ENCODE data around the gene ZNF557.
"Not testable (repeated sequence)": the region's sequence is repeated elsewhere in the genome, so short reads cannot be mapped to it uniquely, and the experiment has no call there.

The ZNF557 gene

GRCh38 chr19:7069042-7069903 lies at the start of gene ZNF557:
Gene ZNF557 (plus strand): TSS chr19:7069703. CDS start chr19:7075075, 5,372 bp downstream.
- DNase-seq (ENCODE audit: low read depth in 2 of 2), result peak; percentile 98

GRCh38 chr19:7021331-7021730 lies 48.2 kb upstream of the ZNF557 start, which contains the start of gene MBD3L2B:
Gene MBD3L2B (minus strand): TSS chr19:7021431. CDS start chr19:7021397, 34 bp downstream.
- not testable (repeated sequence) for DNase-seq (ENCODE audit: low read depth in 2 of 2)

- DNase-seq (ENCODE audit: low read depth in 2 of 2), result not testable (repeated sequence)
These were observed 40.7 kb upstream of the ZNF557 start for GRCh38 chr19:7028790-7029189.

GRCh38 chr19:7030278-7030677 lies 39.2 kb upstream of the ZNF557 start, which contains the start of gene MBD3L5:
Gene MBD3L5 (plus strand): TSS chr19:7030578. CDS start chr19:7030612, 34 bp downstream.
- not testable (repeated sequence) for DNase-seq (ENCODE audit: low read depth in 2 of 2)

GRCh38 chr19:7040079-7040478 lies 29.4 kb upstream of the ZNF557 start, which contains the start of gene MBD3L4:
Gene MBD3L4 (minus strand): TSS chr19:7040179. CDS start chr19:7040144, 35 bp downstream.
- not testable (repeated sequence) for DNase-seq (ENCODE audit: low read depth in 2 of 2)

- not testable (repeated sequence) for DNase-seq (ENCODE audit: low read depth in 2 of 2)
These were observed 27.9 kb upstream of the ZNF557 start for GRCh38 chr19:7041563-7041962.

- not testable (repeated sequence) for DNase-seq (ENCODE audit: low read depth in 2 of 2)
These were observed 20.5 kb upstream of the ZNF557 start, which contains the start of gene MBD3L2 for GRCh38 chr19:7049021-7049420. Gene MBD3L2 (plus strand): TSS chr19:7049321. CDS start chr19:7049374, 53 bp downstream.

GRCh38 chr19:7051421-7051820 lies 18.1 kb upstream of the ZNF557 start:
- DNase-seq (ENCODE audit: low read depth in 2 of 2), result not testable (repeated sequence)

GRCh38 chr19:7052896-7053295 lies 16.6 kb upstream of the ZNF557 start:
- not testable (repeated sequence) for DNase-seq (ENCODE audit: low read depth in 2 of 2)

- not testable (repeated sequence) for DNase-seq (ENCODE audit: low read depth in 2 of 2)
These were observed 14.7 kb upstream of the ZNF557 start for GRCh38 chr19:7054635-7055368.

GRCh38 chr19:7055679-7056078 lies 13.8 kb upstream of the ZNF557 start:
- DNase-seq (ENCODE audit: low read depth in 2 of 2), result not testable (repeated sequence)

- DNase-seq (ENCODE audit: low read depth in 2 of 2), result not testable (repeated sequence)
These were observed 13.1 kb upstream of the ZNF557 start for GRCh38 chr19:7056371-7056770.

- DNase-seq (ENCODE audit: low read depth in 2 of 2), result not testable (repeated sequence)
These were observed 10.9 kb upstream of the ZNF557 start, which contains the start of gene MBD3L3 for GRCh38 chr19:7058576-7058975. Gene MBD3L3 (minus strand): TSS chr19:7058676. CDS start chr19:7058605, 71 bp downstream.

GRCh38 chr19:7059977-7060376 lies 9.5 kb upstream of the ZNF557 start:
- not testable (repeated sequence) for DNase-seq (ENCODE audit: low read depth in 2 of 2)

GRCh38 chr19:7063339-7063738 lies 6.2 kb upstream of the ZNF557 start:
- DNase-seq (ENCODE audit: low read depth in 2 of 2), result no peak

GRCh38 chr19:7063764-7064418 lies 5.6 kb upstream of the ZNF557 start:
- DNase-seq (ENCODE audit: low read depth in 2 of 2), result no peak

GRCh38 chr19:7067122-7067521 lies 2.4 kb upstream of the ZNF557 start:
- not testable (repeated sequence) for DNase-seq (ENCODE audit: low read depth in 2 of 2)

- DNase-seq (ENCODE audit: low read depth in 2 of 2), result no peak
These were observed 1.8 kb upstream of the ZNF557 start for GRCh38 chr19:7067716-7068115.

GRCh38 chr19:7068599-7068998 lies 904 bp upstream of the ZNF557 start:
- no peak for DNase-seq (ENCODE audit: low read depth in 2 of 2)

GRCh38 chr19:7069904-7070226 lies 362 bp downstream of the ZNF557 start:
- DNase-seq (ENCODE audit: low read depth in 2 of 2), result no peak

GRCh38 chr19:7072541-7072940 lies 3.0 kb downstream of the ZNF557 start:
- DNase-seq (ENCODE audit: low read depth in 2 of 2), result no peak
